HFF-Myc (cell line): ENCODE results near the gene PANX2.

Source experiments
- DNase-seq: peaks from one replicate; pipeline ENCODE4 v3.0.0-alpha.2; 2011; ENCODE audit warnings: low read depth; ENCODE audit errors: extremely low read depth
- H3K4me3 ChIP-seq: replicated peaks from 2 replicates; pipeline ENCODE4 v1.5.1; 2011; ENCODE audit warnings: low read depth, mild to moderate bottlenecking, control low read depth, low read length
- CTCF ChIP-seq: IDR thresholded peaks from 2 replicates; pipeline ENCODE4 v1.5.1; 2012; ENCODE audit warnings: mild to moderate bottlenecking, low read depth, low read length, control low read depth; ENCODE audit errors: missing control alignments

PANX2 gene

GRCh38 chr22:50205781-50206569, 35.4 kb downstream of the PANX2 start:
- H3K4me3 ChIP-seq: no peak overlapping the region
- no peak for DNase-seq
- no peak for TF ChIP-seq CTCF

GRCh38 chr22:50206599-50206998, 36.1 kb downstream of the PANX2 start:
- TF ChIP-seq CTCF: peak; percentile 67
- no peak overlapping the region for H3K4me3 ChIP-seq
- peak; percentile 21 for DNase-seq

- TF ChIP-seq CTCF: no peak
- H3K4me3 ChIP-seq: no peak overlapping the region
- DNase-seq: no peak
Measured at GRCh38 chr22:50207383-50208140, 37.0 kb downstream of the PANX2 start.

GRCh38 chr22:50208430-50208938, 38.0 kb downstream of the PANX2 start:
- DNase-seq: no peak
- TF ChIP-seq CTCF: no peak
- no peak overlapping the region for H3K4me3 ChIP-seq

GRCh38 chr22:50208939-50209892, 38.7 kb downstream of the PANX2 start:
- no peak for DNase-seq
- no peak overlapping the region for H3K4me3 ChIP-seq
- no peak for TF ChIP-seq CTCF

- TF ChIP-seq CTCF: peak; percentile 89
- H3K4me3 ChIP-seq: no peak overlapping the region
- DNase-seq: peak; percentile 36
Measured at GRCh38 chr22:50209893-50210292, 39.4 kb downstream of the PANX2 start.
